Prostate gland (tissue), 2 donors: ENCODE results near the gene SH3TC1. TPM values are rescaled to one million over a fixed set of nuclear protein-coding genes. Genes with fewer than 3 reads are reported as not detected.
A peak's percentile ranks its signal among the peaks of the same experiment; 100 is the strongest.

Experiments used
- DNase-seq: peaks from one replicate; pipeline ENCODE4 v3.0.0-alpha.2; 2019; ENCODE audit warnings: low spot score
- H3K27ac ChIP-seq, 2 donors: fragments of 200-600 bp; sonication (generic); 2 replicates each; pipeline ENCODE4 v1.5.1; 2017 to 2019
- H3K27me3 ChIP-seq: fragments of 200-600 bp; sonication (generic); replicated peaks from 2 replicates; pipeline ENCODE4 v1.5.1; 2019; ENCODE audit not compliant: insufficient read depth
- H3K36me3 ChIP-seq, 2 donors: fragments of 200-600 bp; sonication (generic); 1 replicate in 1 of 2; 2 replicates in 1 of 2; pipeline versions ENCODE4 v1.5.1 to v1.8.1; 2017 to 2019
- H3K4me1 ChIP-seq: fragments of 200-600 bp; sonication (generic); replicated peaks from 2 replicates; pipeline ENCODE4 v1.5.1; 2019
- H3K4me3 ChIP-seq, 2 donors: fragments of 200-600 bp; sonication (generic); 2 replicates each; pipeline ENCODE4 v1.5.1; 2017 to 2019
- H3K9me3 ChIP-seq: fragments of 200-600 bp; sonication (generic); 2 replicates; pipeline ENCODE4 v1.5.1; 2017
- CTCF ChIP-seq, 4 experiments: fragments of 200-600 bp in 2 of 4; fragments of 450-650 bp in 2 of 4; sonication (generic) in 2 of 4; IDR thresholded peaks; 1 replicate in 3 of 4; 2 replicates in 1 of 4; pipeline ENCODE4 v1.5.1; 2016 to 2019; ENCODE audit warnings: antibody characterized with exemption in 4 of 4, mild to moderate bottlenecking in 2 of 4, moderate library complexity in 2 of 4
- POLR2A ChIP-seq: fragments of 450-650 bp; IDR thresholded peaks from one replicate; pipeline ENCODE4 v1.6.1; 2016; ENCODE audit warnings: antibody characterized with exemption, mild to moderate bottlenecking
- POLR2AphosphoS5 ChIP-seq: sonication (generic); formaldehyde crosslinking; IDR thresholded peaks from one replicate; pipeline ENCODE4 v1.6.1; 2017; ENCODE audit warnings: antibody characterized with exemption
- WGBS: methylation state at CpG from one replicate; pipeline ENCODE4 v1.1.5; 2018; 5-methylcytosine and 5-hydroxymethylcytosine counted together
- intact Hi-C: fragments of 100-400 bp; cut with DNase I; formaldehyde crosslinking; loops from one replicate; pipeline ENCODE4 v1.14.2; 2022
- total RNA-seq, 2 donors: library from RNA; depleted of rRNA; stranded (reverse); fragments of >200 nt; gene quantifications; one replicate each; pipeline ENCODE4 v1.1.0, GENCODE V29; 2016

SH3TC1 gene
- total RNA-seq, 2 donors from 2014 or later: 22.4 to 37.5 TPM

GRCh38 chr4:8198206-8198905 is 734 bp upstream of the SH3TC1 start:
- no peak for TF ChIP-seq POLR2A
- peak; percentile 24 for TF ChIP-seq POLR2AphosphoS5
- TF ChIP-seq CTCF (IDR thresholded peaks at IDR 0.05): no peak
- Histone ChIP-seq H3K9me3 (no peaks in the 10 kb centered on the region), H3K4me3 (no peak overlapping the region), H3K36me3 (no peaks in the 10 kb centered on the region), H3K27ac (peak overlapping the region; percentile 77 to 82), H3K4me1 (peaks cover 26% of the 10 kb centered on the region), H3K27me3 (no peaks in the 10 kb centered on the region)
- intact Hi-C loops: no loop called here
- peak; percentile 51 for DNase-seq
- WGBS: 41% methylated on average over 17 of the region's 17 CpGs

GRCh38 chr4:8199594-8200301 is 658 bp downstream of the SH3TC1 start:
- Histone ChIP-seq H3K4me3 (peak overlapping the region; percentile 18 to 44), H3K9me3 (no peaks in the 10 kb centered on the region), H3K4me1 (peaks cover 26% of the 10 kb centered on the region), H3K36me3 (no peaks in the 10 kb centered on the region), H3K27ac (peak overlapping the region; percentile 77 to 82), H3K27me3 (no peaks in the 10 kb centered on the region)
- 53% methylated on average over 19 of the region's 26 CpGs for WGBS
- DNase-seq: no peak
- intact Hi-C loops: no loop called here
- TF ChIP-seq POLR2AphosphoS5 (no peak), POLR2A (no peak), CTCF (IDR thresholded peaks at IDR 0.05) (no peak)

GRCh38 chr4:8200302-8200975 is 1.3 kb downstream of the SH3TC1 start:
- peak overlapping the region; percentile 77 to 82 for H3K27ac ChIP-seq
- peaks cover 26% of the 10 kb centered on the region for H3K4me1 ChIP-seq
- no peaks in the 10 kb centered on the region for H3K27me3 ChIP-seq
- intact Hi-C loops: no loop called here
- H3K9me3 ChIP-seq: no peaks in the 10 kb centered on the region
- H3K36me3 ChIP-seq: no peaks in the 10 kb centered on the region
- peak; percentile 59 for DNase-seq
- TF ChIP-seq POLR2AphosphoS5 (peak; percentile 55), POLR2A (peak; percentile 74), CTCF (IDR thresholded peaks at IDR 0.05) (no peak)
- WGBS: 37% methylated on average over 30 of the region's 30 CpGs
- peak overlapping the region; percentile 18 to 44 for H3K4me3 ChIP-seq

GRCh38 chr4:8201321-8201781 is 2.3 kb downstream of the SH3TC1 start:
- no peaks in the 10 kb centered on the region for H3K36me3 ChIP-seq
- H3K4me1 ChIP-seq: peaks cover 26% of the 10 kb centered on the region
- DNase-seq: no peak
- peak overlapping the region; percentile 18 to 44 for H3K4me3 ChIP-seq
- no peak for TF ChIP-seq CTCF (IDR thresholded peaks at IDR 0.05)
- no peak for TF ChIP-seq POLR2AphosphoS5
- no peak for TF ChIP-seq POLR2A
- intact Hi-C loops: no loop called here
- WGBS: 28% methylated on average over 9 of the region's 9 CpGs
- no peaks in the 10 kb centered on the region for H3K27me3 ChIP-seq
- H3K27ac ChIP-seq: peak overlapping the region; percentile 77 to 82
- no peaks in the 10 kb centered on the region for H3K9me3 ChIP-seq
